Liver (tissue), 9 donors: ENCODE measurements around the gene RMND1. TPM values are rescaled to one million over a fixed set of nuclear protein-coding genes. Genes with fewer than 3 reads are reported as not detected.

Source experiments
- DNase-seq: peaks from one replicate; pipeline ENCODE4 v3.0.0-alpha.2; 2017; ENCODE audit warnings: low spot score
- H3K27ac ChIP-seq, 2 donors: one replicate each; pipeline ENCODE4 v1.7.0; 2013; ENCODE audit warnings: inconsistent platforms in 2 of 2, low read length in 2 of 2, control low read depth in 1 of 2, low read depth in 1 of 2, mild to moderate bottlenecking in 1 of 2
- H3K27me3 ChIP-seq, 4 donors: one replicate each; pipeline versions ENCODE4 v1.6.1 to v1.7.0; 2013; ENCODE audit warnings: low read length in 3 of 4, inconsistent platforms in 1 of 4, mild to moderate bottlenecking in 1 of 4, moderate library complexity in 1 of 4; ENCODE audit not compliant: control insufficient read depth in 4 of 4, insufficient read depth in 4 of 4
- H3K36me3 ChIP-seq, 4 donors: one replicate each; pipeline versions ENCODE4 v1.6.1 to v1.7.0; 2013; ENCODE audit warnings: low read length in 3 of 4, mild to moderate bottlenecking in 3 of 4, low read depth in 1 of 4, moderate library complexity in 1 of 4; ENCODE audit not compliant: control insufficient read depth in 4 of 4, insufficient read depth in 3 of 4
- H3K4me1 ChIP-seq, 4 donors: one replicate each; pipeline versions ENCODE4 v1.6.1 to v1.7.0; 2013; ENCODE audit warnings: low read length in 3 of 4, mild to moderate bottlenecking in 3 of 4, moderate library complexity in 1 of 4; ENCODE audit not compliant: control insufficient read depth in 4 of 4, insufficient read depth in 4 of 4
- H3K4me3 ChIP-seq, 3 donors: one replicate each; pipeline versions ENCODE4 v1.6.1 to v1.7.0; 2013; ENCODE audit warnings: low read length in 3 of 3, control low read depth in 1 of 3, low read depth in 1 of 3, mild to moderate bottlenecking in 1 of 3
- H3K9ac ChIP-seq, 2 donors: one replicate each; pipeline ENCODE4 v1.7.0; 2013; ENCODE audit warnings: low read length in 2 of 2, mild to moderate bottlenecking in 2 of 2, moderate library complexity in 2 of 2, control low read depth in 1 of 2, low read depth in 1 of 2
- H3K9me3 ChIP-seq, 4 donors: one replicate each; pipeline versions ENCODE4 v1.6.1 to v1.7.0; 2013; ENCODE audit warnings: low read length in 3 of 4; ENCODE audit not compliant: control insufficient read depth in 4 of 4
- ATF3 ChIP-seq: IDR thresholded peaks from 2 replicates; pipeline ENCODE4 v1.6.1; 2016; ENCODE audit warnings: antibody characterized with exemption
- EGR1 ChIP-seq, 2 donors: IDR thresholded peaks; 2 replicates each; pipeline ENCODE4 v1.6.1; 2016 to 2018; ENCODE audit warnings: antibody characterized with exemption in 2 of 2, low read depth in 2 of 2
- FOXA1 ChIP-seq: IDR thresholded peaks from 2 replicates; pipeline ENCODE4 v1.6.1; 2016; ENCODE audit warnings: antibody characterized with exemption
- FOXA2 ChIP-seq: IDR thresholded peaks from 2 replicates; pipeline ENCODE4 v1.6.1; 2016; ENCODE audit warnings: antibody characterized with exemption
- HNF4A ChIP-seq, 2 donors: conservative IDR thresholded peaks; 2 replicates each; pipeline ENCODE4 v1.6.1; 2016; ENCODE audit warnings: antibody characterized with exemption in 2 of 2, mild to moderate bottlenecking in 2 of 2
- HNF4G ChIP-seq: IDR thresholded peaks from 2 replicates; pipeline ENCODE4 v1.6.1; 2016; ENCODE audit warnings: antibody characterized with exemption
- JUND ChIP-seq, 2 donors: IDR thresholded peaks; 2 replicates each; pipeline ENCODE4 v1.6.1; 2016; ENCODE audit warnings: antibody characterized with exemption in 2 of 2
- RAD21 ChIP-seq, 2 donors: IDR thresholded peaks; 2 replicates each; pipeline ENCODE4 v1.6.1; 2016; ENCODE audit warnings: antibody characterized with exemption in 2 of 2, mild to moderate bottlenecking in 2 of 2
- REST ChIP-seq: IDR thresholded peaks from 2 replicates; pipeline ENCODE4 v1.6.1; 2016; ENCODE audit warnings: antibody characterized with exemption, mild to moderate bottlenecking
- RXRA ChIP-seq, 2 donors: IDR thresholded peaks; 2 replicates each; pipeline ENCODE4 v1.6.1; 2017 to 2018; ENCODE audit warnings: antibody characterized with exemption in 2 of 2, mild to moderate bottlenecking in 1 of 2
- ZBTB33 ChIP-seq: IDR thresholded peaks from 2 replicates; pipeline ENCODE4 v1.6.1; 2016; ENCODE audit warnings: antibody characterized with exemption
- WGBS: extraction: QIAGEN DNeasy Blood & Tissue Kit; methylation state at CpG from one replicate; pipeline ENCODE4 v1.1.7; 2013; 5-methylcytosine and 5-hydroxymethylcytosine counted together
- polyA plus RNA-seq, 2 donors: library from polyadenylated mRNA; stranded (reverse) in 1 of 2; unstranded in 1 of 2; fragments of 200-250 nt in 1 of 2; fragments of >200 nt in 1 of 2; fragmentation: Nextera tagmentation in 1 of 2; extraction: Ambion mirVana in 1 of 2; gene quantifications; one replicate each; pipeline versions ENCODE4 v1.2.1 to v1.2.3, GENCODE V29; 2013 to 2015
- total RNA-seq, 2 donors: library from RNA; depleted of rRNA; stranded (reverse); fragments of >200 nt; gene quantifications; one replicate each; pipeline ENCODE4 v1.2.3, GENCODE V29; 2014
- donor health status: healthy.
- donor health status: healthy.
- donor health status: healthy.
- donor health status: healthy.
- donor health status: healthy.

Gene RMND1
- total and polyA plus RNA-seq, 4 donors, result 13.2 to 22.6 (median 18.1) TPM

GRCh38 chr6:151422981-151423380 lies 28.9 kb downstream of the RMND1 start:
- Histone ChIP-seq H3K36me3 (peaks cover 5 to 41% (median 39%) of the 10 kb centered on the region in 4 donors), H3K9me3 (no peaks in the 10 kb centered on the region), H3K27me3 (no peaks in the 10 kb centered on the region), H3K4me3 (no peak overlapping the region), H3K27ac (no peak overlapping the region), H3K9ac (no peak overlapping the region), H3K4me1 (no peaks in the 10 kb centered on the region)
- 80% methylated on average over 4 of the region's 4 CpGs for WGBS
- TF ChIP-seq ATF3, result no peak
- TF ChIP-seq HNF4A (conservative IDR thresholded peaks at IDR 0.05), result no peak
- no peak for TF ChIP-seq HNF4G
- DNase-seq, result no peak

- WGBS, result 98% methylated on average over 1 of the region's 1 CpG
- TF ChIP-seq HNF4G (no peak), FOXA1 (no peak), EGR1 (IDR thresholded peaks at IDR 0.05; ENCODE audit: low read depth in 2 of 2) (no peak), REST (no peak), RXRA (IDR thresholded peaks at IDR 0.05) (no peak), HNF4A (conservative IDR thresholded peaks at IDR 0.05) (no peak), ATF3 (no peak), RAD21 (IDR thresholded peaks at IDR 0.05) (no peak)
- Histone ChIP-seq H3K27ac (no peak overlapping the region), H3K9me3 (no peaks in the 10 kb centered on the region), H3K9ac (no peak overlapping the region), H3K4me3 (no peak overlapping the region), H3K4me1 (no peaks in the 10 kb centered on the region), H3K27me3 (no peaks in the 10 kb centered on the region), H3K36me3 (peaks cover 4 to 52% (median 35%) of the 10 kb centered on the region in 4 donors)
- DNase-seq, result no peak
Measured at GRCh38 chr6:151417477-151417876, 34.4 kb downstream of the RMND1 start.

- H3K27me3 ChIP-seq, result no peaks in the 10 kb centered on the region
- H3K36me3 ChIP-seq, result peaks cover 5 to 52% (median 31%) of the 10 kb centered on the region in 4 donors
- no peak for DNase-seq
- no peak overlapping the region for H3K9ac ChIP-seq
- H3K4me1 ChIP-seq, result no peaks in the 10 kb centered on the region
- no peak overlapping the region for H3K4me3 ChIP-seq
- H3K9me3 ChIP-seq, result no peaks in the 10 kb centered on the region
- H3K27ac ChIP-seq, result no peak overlapping the region
- TF ChIP-seq RAD21 (IDR thresholded peaks at IDR 0.05) (no peak), FOXA2 (no peak), JUND (IDR thresholded peaks at IDR 0.05) (no peak), ZBTB33 (no peak)
- WGBS, result 94% methylated on average over 3 of the region's 3 CpGs
Measured at GRCh38 chr6:151414641-151415260, 37.2 kb downstream of the RMND1 start.
